Esophagus squamous epithelium (tissue), 5 donors: ENCODE results near the gene LRFN5. TPM values are rescaled to one million over a fixed set of nuclear protein-coding genes. Genes with fewer than 3 reads are reported as not detected.

ENCODE experiments used
- DNase-seq: peaks from one replicate; lab custom pipeline; 2025; lab: John Stamatoyannopoulos, UW
- H3K27ac ChIP-seq, 4 donors: fragments of 200-600 bp; sonication (generic); one replicate each; pipeline ENCODE4 v1.5.1; 2016 to 2019; ENCODE audit warnings: mild to moderate bottlenecking in 1 of 4
- H3K27me3 ChIP-seq, 4 donors: fragments of 200-600 bp; sonication (generic); 1 replicate in 3 of 4; 2 replicates in 1 of 4; pipeline versions ENCODE4 v1.5.1 to v1.6.0; 2017 to 2021; ENCODE audit warnings: antibody characterized with exemption in 1 of 4
- H3K36me3 ChIP-seq, 3 donors: fragments of 200-600 bp; sonication (generic); one replicate each; pipeline ENCODE4 v1.5.1; 2016 to 2019
- H3K4me1 ChIP-seq, 3 donors: fragments of 200-600 bp; sonication (generic); one replicate each; pipeline ENCODE4 v1.5.1; 2017 to 2019
- H3K4me3 ChIP-seq, 4 donors: fragments of 200-600 bp; sonication (generic); 1 replicate in 3 of 4; 2 replicates in 1 of 4; pipeline ENCODE4 v1.5.1; 2016 to 2019; ENCODE audit warnings: mild to moderate bottlenecking in 2 of 4, moderate library complexity in 1 of 4
- H3K9me3 ChIP-seq, 3 donors: fragments of 200-600 bp; sonication (generic); one replicate each; pipeline ENCODE4 v1.5.1; 2016 to 2019
- CTCF ChIP-seq, 6 experiments: fragments of 450-650 bp in 4 of 6; fragments of 200-600 bp in 2 of 6; sonication (generic) in 2 of 6; IDR thresholded peaks; one replicate each; pipeline ENCODE4 v1.5.1; 2016 to 2019; ENCODE audit warnings: antibody characterized with exemption in 6 of 6, mild to moderate bottlenecking in 4 of 6, moderate library complexity in 4 of 6
- POLR2A ChIP-seq, 4 donors: fragments of 450-650 bp; IDR thresholded peaks; one replicate each; pipeline ENCODE4 v1.6.1; 2017; ENCODE audit warnings: antibody characterized with exemption in 4 of 4, mild to moderate bottlenecking in 4 of 4, moderate library complexity in 3 of 4
- WGBS, 2 donors: methylation state at CpG; one replicate each; pipeline ENCODE4 v1.1.5; 2018; 5-methylcytosine and 5-hydroxymethylcytosine counted together
- intact Hi-C: fragments of 100-400 bp; cut with DNase I; formaldehyde crosslinking; loops from one replicate; pipeline ENCODE4 v1.15.0; 2022
- total RNA-seq, 4 donors: library from RNA; depleted of rRNA; stranded (reverse); fragments of >200 nt; gene quantifications; one replicate each; pipeline ENCODE4 v1.1.0, GENCODE V29; 2016
- donor health status: DM: yes; HTN: yes; CAD: no.

LRFN5 gene
- total RNA-seq, 4 donors from 2014 or later: 0.13 to 1.3 (median 0.43) TPM

- no peak overlapping the region for H3K4me3 ChIP-seq
- no peaks in the 10 kb centered on the region for H3K9me3 ChIP-seq
- no peak for DNase-seq
- H3K4me1 ChIP-seq: no peaks in the 10 kb centered on the region
- H3K27me3 ChIP-seq: no peaks in the 10 kb centered on the region
- no peaks in the 10 kb centered on the region for H3K36me3 ChIP-seq
- WGBS, 2 donors: 58 to 74% methylated on average over 2 of the region's 2 CpGs
- intact Hi-C loops: no loop called here
- no peak for TF ChIP-seq CTCF (IDR thresholded peaks at IDR 0.05)
- TF ChIP-seq POLR2A (IDR thresholded peaks at IDR 0.05): no peak
- no peak overlapping the region for H3K27ac ChIP-seq
These were observed 233.0 kb downstream of the LRFN5 start for GRCh38 chr14:41839661-41840060.

- intact Hi-C loops: no loop called here
- Histone ChIP-seq H3K9me3 (no peaks in the 10 kb centered on the region), H3K4me3 (no peak overlapping the region), H3K27me3 (no peaks in the 10 kb centered on the region), H3K36me3 (no peaks in the 10 kb centered on the region), H3K4me1 (no peaks in the 10 kb centered on the region), H3K27ac (no peak overlapping the region)
- WGBS, 2 donors: 35 to 59% methylated on average over 2 of the region's 2 CpGs
- DNase-seq: no peak
- TF ChIP-seq CTCF (IDR thresholded peaks at IDR 0.05) (no peak), POLR2A (IDR thresholded peaks at IDR 0.05) (no peak)
These were observed 252.7 kb downstream of the LRFN5 start for GRCh38 chr14:41859336-41859735.

GRCh38 chr14:41860586-41860985 is 253.9 kb downstream of the LRFN5 start:
- no peak overlapping the region for H3K4me3 ChIP-seq
- no peaks in the 10 kb centered on the region for H3K36me3 ChIP-seq
- no peaks in the 10 kb centered on the region for H3K4me1 ChIP-seq
- WGBS, 2 donors: 38 to 43% methylated on average over 1 of the region's 1 CpG
- intact Hi-C loops: no loop called here
- TF ChIP-seq CTCF (IDR thresholded peaks at IDR 0.05) (no peak), POLR2A (IDR thresholded peaks at IDR 0.05) (no peak)
- H3K9me3 ChIP-seq: no peaks in the 10 kb centered on the region
- no peak overlapping the region for H3K27ac ChIP-seq
- DNase-seq: no peak
- no peaks in the 10 kb centered on the region for H3K27me3 ChIP-seq

- TF ChIP-seq CTCF (IDR thresholded peaks at IDR 0.05) (no peak), POLR2A (IDR thresholded peaks at IDR 0.05) (no peak)
- Histone ChIP-seq H3K4me3 (no peak overlapping the region), H3K9me3 (no peaks in the 10 kb centered on the region), H3K27ac (no peak overlapping the region), H3K4me1 (no peaks in the 10 kb centered on the region), H3K27me3 (no peaks in the 10 kb centered on the region), H3K36me3 (no peaks in the 10 kb centered on the region)
- DNase-seq: no peak
- intact Hi-C loops: no loop called here
These were observed 259.2 kb downstream of the LRFN5 start for GRCh38 chr14:41865894-41866293.

- whole genome bisulfite sequencing, 2 donors: 63 to 67% methylated on average over 3 of the region's 3 CpGs
- no peaks in the 10 kb centered on the region for H3K36me3 ChIP-seq
- H3K27me3 ChIP-seq: no peaks in the 10 kb centered on the region
- no peak for DNase-seq
- no peak for TF ChIP-seq CTCF (IDR thresholded peaks at IDR 0.05)
- no peak for TF ChIP-seq POLR2A (IDR thresholded peaks at IDR 0.05)
- no peak overlapping the region for H3K27ac ChIP-seq
- no peak overlapping the region for H3K4me3 ChIP-seq
- H3K4me1 ChIP-seq: no peaks in the 10 kb centered on the region
- H3K9me3 ChIP-seq: no peaks in the 10 kb centered on the region
- intact Hi-C loops: no loop called here
These were observed 261.7 kb downstream of the LRFN5 start for GRCh38 chr14:41868396-41868795.
